CD4-positive, alpha-beta memory T cell (primary cell): Measurements from ENCODE around the gene CIPC. TPM values are rescaled to one million over a fixed set of nuclear protein-coding genes. Genes with fewer than 3 reads are reported as not detected.

Experiments
- CTCF ChIA-PET: fragments of 350-600 bp; sonication (Branson Sonifier 250); formaldehyde crosslinking; loops from one replicate; lab custom pipeline; 2021; ENCODE audit warnings: inconsistent platforms; ENCODE audit not compliant: partially characterized antibody; lab: Charles Lee
- POLR2A ChIA-PET: fragments of 350-600 bp; sonication (Branson Sonifier 250); formaldehyde crosslinking; loops from one replicate; lab custom pipeline; 2021; ENCODE audit not compliant: partially characterized antibody; lab: Charles Lee
- DNase-seq, 5 donors: peaks; one replicate each; pipeline versions ENCODE4 v3.0.0 to v3.0.0-alpha.2; 2020 to 2022; ENCODE audit warnings: mixed read lengths in 1 of 5
- H3K27ac ChIP-seq: one replicate; pipeline ENCODE4 v1.7.0; 2013; ENCODE audit warnings: low read depth, low read length
- H3K27me3 ChIP-seq: 2 replicates; pipeline ENCODE4 v1.7.0; 2013; ENCODE audit warnings: mild to moderate bottlenecking, low read length, moderate library complexity; ENCODE audit not compliant: insufficient read depth
- H3K36me3 ChIP-seq: 2 replicates; pipeline ENCODE4 v1.7.0; 2013; ENCODE audit warnings: mild to moderate bottlenecking, low read length, moderate library complexity; ENCODE audit not compliant: insufficient read depth
- H3K4me1 ChIP-seq: 2 replicates; pipeline ENCODE4 v1.7.0; 2013; ENCODE audit warnings: mild to moderate bottlenecking, low read length, moderate library complexity; ENCODE audit not compliant: insufficient read depth
- H3K4me3 ChIP-seq, 2 donors: one replicate each; pipeline ENCODE4 v1.7.0; 2013; ENCODE audit warnings: low read length in 2 of 2, mild to moderate bottlenecking in 1 of 2
- H3K9me3 ChIP-seq, 2 donors: one replicate each; pipeline ENCODE4 v1.7.0; 2013; ENCODE audit warnings: low read length in 2 of 2, control low read depth in 1 of 2; ENCODE audit not compliant: control insufficient read depth in 1 of 2
- H3K27ac Mint-ChIP-seq, 7 donors: one replicate each; pipeline ENCODE4 v1.8.0; 2020 to 2021; ENCODE audit warnings: mixed read lengths in 7 of 7, mild to moderate bottlenecking in 6 of 7, inconsistent platforms in 3 of 7, moderate library complexity in 3 of 7
- H3K27me3 Mint-ChIP-seq, 2 donors: one replicate each; pipeline ENCODE4 v1.8.0; 2020 to 2021; ENCODE audit warnings: mixed read lengths in 2 of 2
- H3K36me3 Mint-ChIP-seq, 2 donors: one replicate each; pipeline ENCODE4 v1.8.0; 2020 to 2021; ENCODE audit warnings: mixed read lengths in 2 of 2, inconsistent platforms in 1 of 2, mild to moderate bottlenecking in 1 of 2
- H3K4me1 Mint-ChIP-seq, 4 donors: one replicate each; pipeline ENCODE4 v1.8.0; 2020 to 2021; ENCODE audit warnings: mixed read lengths in 4 of 4, mild to moderate bottlenecking in 1 of 4
- H3K4me3 Mint-ChIP-seq, 8 donors: one replicate each; pipeline ENCODE4 v1.8.0; 2020 to 2021; ENCODE audit warnings: mixed read lengths in 8 of 8, mild to moderate bottlenecking in 7 of 8, moderate library complexity in 6 of 8, inconsistent platforms in 3 of 8
- H3K9me3 Mint-ChIP-seq, 8 donors: one replicate each; pipeline ENCODE4 v1.8.0; 2020 to 2021; ENCODE audit warnings: mixed read lengths in 8 of 8, mild to moderate bottlenecking in 5 of 8, inconsistent platforms in 3 of 8, moderate library complexity in 1 of 8
- intact Hi-C: fragments of 100-400 bp; cut with micrococcal nuclease; formaldehyde crosslinking; loops from one replicate; pipeline ENCODE4 v1.15.1; 2023
- polyA plus RNA-seq, 2 donors: library from polyadenylated mRNA; unstranded; fragments of 300-500 nt; fragmentation: Illumina TruSeq; gene quantifications; one replicate each; pipeline ENCODE4 v1.2.3, GENCODE V29; 2021
- total RNA-seq, 2 experiments: library from RNA; stranded (reverse); gene quantifications; one replicate each; pipeline ENCODE4 v1.2.3, GENCODE V29; 2021

The CIPC gene
- total and polyA plus RNA-seq, 4 experiments from 2014 or later: 5.4 to 21.5 (median 12.9) TPM

- Histone ChIP-seq H3K4me3 (no peak overlapping the region), H3K36me3 (no peaks in the 10 kb centered on the region), H3K27me3 (peaks cover 37% of the 10 kb centered on the region), H3K9me3 (no peaks in the 10 kb centered on the region), H3K27ac (no peak overlapping the region), H3K4me1 (peaks cover 14% of the 10 kb centered on the region)
- peaks cover 42 to 60% of the 10 kb centered on the region in 2 donors for H3K27me3 Mint-ChIP-seq
- H3K9me3 Mint-ChIP-seq: no peaks in the 10 kb centered on the region
- no peak overlapping the region for H3K27ac Mint-ChIP-seq
- intact Hi-C loops: no loop called here
- H3K4me1 Mint-ChIP-seq: peaks cover 5 to 29% (median 12%) of the 10 kb centered on the region in 4 donors
- ChIA-PET CTCF (interaction anchor here (0.6 to 1.6 kb wide), 3 partner anchors 10 to 290 kb away, joined by 3 to 5 read pairs (median 4); no protein-coding TSS in a partner anchor), POLR2A (no interaction called here)
- no peaks in the 10 kb centered on the region for H3K36me3 Mint-ChIP-seq
- no peak for DNase-seq
- no peak overlapping the region for H3K4me3 Mint-ChIP-seq
These were observed 46.5 kb downstream of the CIPC start for GRCh38 chr14:77144412-77145115.

GRCh38 chr14:77145975-77146740, 48.1 kb downstream of the CIPC start:
- CTCF ChIA-PET: interaction anchor here (1.8 kb wide), 1 partner anchor 169 kb away, joined by 8 read pairs; no protein-coding TSS in a partner anchor

GRCh38 chr14:77148510-77149231, 50.6 kb downstream of the CIPC start:
- Mint-ChIP-seq H3K27ac (peak overlapping the region in 1 of 7 donors; percentile 45), H3K4me3 (no peak overlapping the region), H3K9me3 (peaks cover 0 to under 1% (median 0%) of the 10 kb centered on the region in 8 donors), H3K27me3 (peaks cover 25 to 52% of the 10 kb centered on the region in 2 donors), H3K4me1 (no peaks in the 10 kb centered on the region), H3K36me3 (no peaks in the 10 kb centered on the region)
- H3K9me3 ChIP-seq: no peaks in the 10 kb centered on the region
- H3K4me1 ChIP-seq: no peaks in the 10 kb centered on the region
- intact Hi-C loops: no loop called here
- ChIA-PET POLR2A (no interaction called here), CTCF (interaction anchor here (0.6 to 5.6 kb wide), 5 partner anchors 23 to 555 kb away, joined by 3 to 70 read pairs (median 3); no protein-coding TSS in a partner anchor)
- no peak for DNase-seq
- H3K36me3 ChIP-seq: no peaks in the 10 kb centered on the region
- peaks cover 17% of the 10 kb centered on the region for H3K27me3 ChIP-seq
- H3K27ac ChIP-seq: no peak overlapping the region
- H3K4me3 ChIP-seq: no peak overlapping the region

More at GRCh38 chr14:77145975-77146740, 48.1 kb downstream of the CIPC start:
- intact Hi-C loops: no loop called here
- Histone ChIP-seq H3K4me3 (no peak overlapping the region), H3K9me3 (no peaks in the 10 kb centered on the region), H3K36me3 (no peaks in the 10 kb centered on the region), H3K27ac (no peak overlapping the region), H3K4me1 (no peaks in the 10 kb centered on the region), H3K27me3 (peaks cover 31% of the 10 kb centered on the region)
- Mint-ChIP-seq H3K27me3 (peaks cover 34 to 56% of the 10 kb centered on the region in 2 donors), H3K9me3 (no peaks in the 10 kb centered on the region), H3K4me3 (no peak overlapping the region), H3K36me3 (no peaks in the 10 kb centered on the region), H3K27ac (no peak overlapping the region), H3K4me1 (peaks cover 3 to 19% (median 5%) of the 10 kb centered on the region in 4 donors)
- POLR2A ChIA-PET: no interaction called here
- DNase-seq: no peak

- Mint-ChIP-seq H3K4me1 (no peaks in the 10 kb centered on the region), H3K36me3 (no peaks in the 10 kb centered on the region), H3K27ac (no peak overlapping the region), H3K4me3 (no peak overlapping the region), H3K27me3 (peaks cover 17 to 52% of the 10 kb centered on the region in 2 donors), H3K9me3 (peaks cover 0 to 3% (median 0%) of the 10 kb centered on the region in 8 donors)
- CTCF ChIA-PET: interaction anchor here (1.0 to 5.6 kb wide), 7 partner anchors 8 to 173 kb away, joined by 3 to 70 read pairs (median 4); no protein-coding TSS in a partner anchor
- H3K27ac ChIP-seq: no peak overlapping the region
- H3K9me3 ChIP-seq: no peaks in the 10 kb centered on the region
- no peaks in the 10 kb centered on the region for H3K4me1 ChIP-seq
- POLR2A ChIA-PET: no interaction called here
- no peak overlapping the region for H3K4me3 ChIP-seq
- DNase-seq: no peak
- H3K27me3 ChIP-seq: no peaks in the 10 kb centered on the region
- intact Hi-C loops: no loop called here
- H3K36me3 ChIP-seq: no peaks in the 10 kb centered on the region
These were observed 53.2 kb downstream of the CIPC start for GRCh38 chr14:77151245-77151644.

GRCh38 chr14:77151918-77152588, 54.0 kb downstream of the CIPC start:
- peaks cover 0 to 3% (median 0%) of the 10 kb centered on the region in 8 donors for H3K9me3 Mint-ChIP-seq
- Histone ChIP-seq H3K36me3 (no peaks in the 10 kb centered on the region), H3K4me1 (no peaks in the 10 kb centered on the region), H3K27me3 (no peaks in the 10 kb centered on the region), H3K4me3 (no peak overlapping the region), H3K27ac (no peak overlapping the region), H3K9me3 (no peaks in the 10 kb centered on the region)
- no peak overlapping the region for H3K4me3 Mint-ChIP-seq
- peak in 4 of 5 donors; percentile 11 to 29 (median 16) for DNase-seq
- ChIA-PET CTCF (interaction anchor here (1.0 to 5.6 kb wide), 6 partner anchors 9 to 172 kb away, joined by 3 to 70 read pairs (median 4); no protein-coding TSS in a partner anchor), POLR2A (no interaction called here)
- H3K36me3 Mint-ChIP-seq: no peaks in the 10 kb centered on the region
- H3K27me3 Mint-ChIP-seq: peaks cover 13 to 48% of the 10 kb centered on the region in 2 donors
- H3K4me1 Mint-ChIP-seq: no peaks in the 10 kb centered on the region
- intact Hi-C loops: loop anchor here (1.0 to 2.0 kb wide), 2 partner anchors 164 to 399 kb away; no protein-coding TSS in a partner anchor
- no peak overlapping the region for H3K27ac Mint-ChIP-seq

GRCh38 chr14:77153802-77154201, 55.7 kb downstream of the CIPC start:
- no peak overlapping the region for H3K27ac Mint-ChIP-seq
- H3K27ac ChIP-seq: no peak overlapping the region
- no peaks in the 10 kb centered on the region for H3K27me3 ChIP-seq
- no peaks in the 10 kb centered on the region for H3K36me3 Mint-ChIP-seq
- H3K4me3 ChIP-seq: no peak overlapping the region
- DNase-seq: no peak
- H3K4me1 ChIP-seq: no peaks in the 10 kb centered on the region
- no peak overlapping the region for H3K4me3 Mint-ChIP-seq
- peaks cover 15 to 54% of the 10 kb centered on the region in 2 donors for H3K27me3 Mint-ChIP-seq
- POLR2A ChIA-PET: no interaction called here
- intact Hi-C loops: loop anchor here (2.0 kb wide), 1 partner anchor 397 kb away; no protein-coding TSS in a partner anchor
- no peaks in the 10 kb centered on the region for H3K9me3 ChIP-seq
- H3K4me1 Mint-ChIP-seq: peaks cover 0 to 2% (median 0%) of the 10 kb centered on the region in 4 donors
- no peaks in the 10 kb centered on the region for H3K36me3 ChIP-seq
- CTCF ChIA-PET: interaction anchor here (1.4 to 5.6 kb wide), 3 partner anchors 8 to 278 kb away, joined by 3 to 70 read pairs (median 3); no protein-coding TSS in a partner anchor
- H3K9me3 Mint-ChIP-seq: peaks cover 0 to 3% (median 0%) of the 10 kb centered on the region in 8 donors
